Measurements from ENCODE around the gene OR2J3.

GRCh38 chr6:29087213-29087612, 20.6 kb upstream of the OR2J3 start, which contains the start of gene OR2B3:
- TF ChIP-seq, protein P1, sequence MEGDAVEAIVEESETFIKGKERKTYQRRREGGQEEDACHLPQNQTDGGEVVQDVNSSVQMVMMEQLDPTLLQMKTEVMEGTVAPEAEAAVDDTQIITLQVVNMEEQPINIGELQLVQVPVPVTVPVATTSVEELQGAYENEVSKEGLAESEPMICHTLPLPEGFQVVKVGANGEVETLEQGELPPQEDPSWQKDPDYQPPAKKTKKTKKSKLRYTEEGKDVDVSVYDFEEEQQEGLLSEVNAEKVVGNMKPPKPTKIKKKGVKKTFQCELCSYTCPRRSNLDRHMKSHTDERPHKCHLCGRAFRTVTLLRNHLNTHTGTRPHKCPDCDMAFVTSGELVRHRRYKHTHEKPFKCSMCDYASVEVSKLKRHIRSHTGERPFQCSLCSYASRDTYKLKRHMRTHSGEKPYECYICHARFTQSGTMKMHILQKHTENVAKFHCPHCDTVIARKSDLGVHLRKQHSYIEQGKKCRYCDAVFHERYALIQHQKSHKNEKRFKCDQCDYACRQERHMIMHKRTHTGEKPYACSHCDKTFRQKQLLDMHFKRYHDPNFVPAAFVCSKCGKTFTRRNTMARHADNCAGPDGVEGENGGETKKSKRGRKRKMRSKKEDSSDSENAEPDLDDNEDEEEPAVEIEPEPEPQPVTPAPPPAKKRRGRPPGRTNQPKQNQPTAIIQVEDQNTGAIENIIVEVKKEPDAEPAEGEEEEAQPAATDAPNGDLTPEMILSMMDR (IDR thresholded peaks at IDR 0.05): no peak
- TF ChIP-seq POLR2A (IDR thresholded peaks at IDR 0.05): no peak
